Tibial nerve (tissue), 4 donors: ENCODE measurements around the gene CFAP43. TPM values are rescaled to one million over a fixed set of nuclear protein-coding genes. Genes with fewer than 3 reads are reported as not detected.
A peak's percentile ranks its signal among the peaks of the same experiment; 100 is the strongest.

Source experiments
- DNase-seq, 2 donors: peaks; one replicate each; pipeline ENCODE4 v3.0.0-alpha.2; 2019; ENCODE audit warnings: low spot score in 2 of 2
- H3K27ac ChIP-seq, 4 donors: fragments of 200-600 bp; sonication (generic) in 3 of 4; one replicate each; pipeline ENCODE4 v1.5.1; 2017 to 2019; ENCODE audit warnings: mild to moderate bottlenecking in 1 of 4
- H3K27me3 ChIP-seq, 2 donors: fragments of 200-600 bp; sonication (generic) in 1 of 2; one replicate each; pipeline versions ENCODE4 v1.5.1 to v1.6.0; 2017 to 2019
- H3K36me3 ChIP-seq, 3 donors: fragments of 200-600 bp; sonication (generic); one replicate each; pipeline ENCODE4 v1.5.1; 2018 to 2019
- H3K4me1 ChIP-seq, 4 donors: fragments of 200-600 bp; sonication (generic) in 3 of 4; one replicate each; pipeline ENCODE4 v1.5.1; 2017 to 2019
- H3K4me3 ChIP-seq, 4 donors: fragments of 200-600 bp; sonication (generic) in 3 of 4; one replicate each; pipeline ENCODE4 v1.5.1; 2017 to 2019; ENCODE audit warnings: mild to moderate bottlenecking in 1 of 4, moderate library complexity in 1 of 4
- H3K9me3 ChIP-seq, 4 donors: fragments of 200-600 bp; sonication (generic) in 3 of 4; one replicate each; pipeline ENCODE4 v1.5.1; 2017 to 2019
- EP300 ChIP-seq, 2 donors: sonication (generic); formaldehyde crosslinking; IDR thresholded peaks; one replicate each; pipeline ENCODE4 v1.6.1; 2017; ENCODE audit warnings: antibody characterized with exemption in 2 of 2, mild to moderate bottlenecking in 1 of 2
- POLR2A ChIP-seq, 2 donors: fragments of 450-650 bp; IDR thresholded peaks; one replicate each; pipeline ENCODE4 v1.6.1; 2017; ENCODE audit warnings: antibody characterized with exemption in 2 of 2, mild to moderate bottlenecking in 2 of 2, moderate library complexity in 2 of 2
- WGBS, 2 donors: methylation state at CpG; one replicate each; pipeline ENCODE4 v1.1.5; 2018; 5-methylcytosine and 5-hydroxymethylcytosine counted together
- total RNA-seq, 4 donors: library from RNA; depleted of rRNA; stranded (reverse); fragments of >200 nt; gene quantifications; one replicate each; pipeline ENCODE4 v1.1.0, GENCODE V29; 2016
- TF ChIP-seq, protein P1 (sequence below), 5 experiments: fragments of 200-600 bp in 3 of 5; fragments of 450-650 bp in 2 of 5; sonication (generic) in 3 of 5; IDR thresholded peaks; one replicate each; pipeline ENCODE4 v1.5.1; 2016 to 2019; ENCODE audit warnings: antibody characterized with exemption in 5 of 5, mild to moderate bottlenecking in 3 of 5, moderate library complexity in 2 of 5

Gene CFAP43
- total RNA-seq, 4 donors from 2014 or later: 0.30 to 4.3 (median 2.5) TPM

DNA sequence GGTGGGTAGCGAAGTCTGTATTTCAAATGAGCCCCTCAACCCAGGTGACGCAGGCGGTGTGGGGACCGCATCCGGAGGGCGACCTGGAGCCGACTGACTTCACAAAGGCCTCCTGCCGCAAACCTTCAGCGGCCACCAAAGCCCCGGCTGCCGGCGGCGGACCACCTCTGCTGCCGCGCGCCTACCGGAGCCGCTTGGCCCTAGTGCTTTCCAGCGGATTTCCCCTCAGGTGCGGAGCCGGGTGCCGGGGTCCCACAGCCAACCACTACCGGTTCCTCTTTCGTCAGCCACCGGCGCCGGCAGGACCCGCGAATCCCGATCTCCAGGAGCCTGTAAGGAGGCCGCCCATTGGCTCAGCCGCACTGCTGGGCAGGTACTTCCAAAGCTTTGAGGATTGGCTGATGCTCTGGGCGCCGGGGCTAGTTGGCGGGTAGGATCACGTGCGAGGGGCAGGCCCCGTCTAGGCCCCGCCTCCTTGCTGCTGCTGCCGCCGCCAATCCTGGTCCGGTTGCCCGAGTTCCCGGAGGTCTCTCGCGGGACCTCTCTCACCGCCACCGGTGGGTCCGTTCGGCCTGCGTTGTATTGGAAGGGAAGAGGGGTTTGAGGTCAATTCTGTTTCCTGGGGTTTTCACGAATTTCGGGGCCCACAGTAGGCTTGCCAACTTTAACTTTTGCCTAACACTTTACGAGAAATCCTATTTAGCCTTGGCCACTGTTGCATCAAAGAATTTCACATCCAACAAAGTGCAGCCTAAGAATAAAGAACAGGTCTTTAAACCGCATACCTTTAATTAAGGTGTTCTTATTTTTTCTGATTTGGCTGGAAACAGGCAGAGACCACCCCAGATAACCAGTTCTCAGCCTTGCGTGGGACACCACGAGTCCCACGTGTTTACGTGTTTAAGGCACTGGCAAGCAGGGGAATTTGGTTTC, 36.8 kb upstream of the CFAP43 start, which contains the start of gene GSTO2:
TSS of gene GSTO2 (plus strand) at position 472 of the 933 bp plus-strand sequence. CDS start 5,732 bp downstream, outside the sequence.
- peaks cover 0 to 23% (median 6%) of the 10 kb centered on the region in 4 donors for H3K4me1 ChIP-seq
- H3K27me3 ChIP-seq: no peaks in the 10 kb centered on the region
- 2% methylated on average over 37 to 59 of the region's 59 CpGs for WGBS, 2 donors
- H3K4me3 ChIP-seq: peak within 1 kb of the TSS; percentile 48 to 92 (median 70)
- no peaks in the 10 kb centered on the region for H3K9me3 ChIP-seq
- TF ChIP-seq, protein P1, sequence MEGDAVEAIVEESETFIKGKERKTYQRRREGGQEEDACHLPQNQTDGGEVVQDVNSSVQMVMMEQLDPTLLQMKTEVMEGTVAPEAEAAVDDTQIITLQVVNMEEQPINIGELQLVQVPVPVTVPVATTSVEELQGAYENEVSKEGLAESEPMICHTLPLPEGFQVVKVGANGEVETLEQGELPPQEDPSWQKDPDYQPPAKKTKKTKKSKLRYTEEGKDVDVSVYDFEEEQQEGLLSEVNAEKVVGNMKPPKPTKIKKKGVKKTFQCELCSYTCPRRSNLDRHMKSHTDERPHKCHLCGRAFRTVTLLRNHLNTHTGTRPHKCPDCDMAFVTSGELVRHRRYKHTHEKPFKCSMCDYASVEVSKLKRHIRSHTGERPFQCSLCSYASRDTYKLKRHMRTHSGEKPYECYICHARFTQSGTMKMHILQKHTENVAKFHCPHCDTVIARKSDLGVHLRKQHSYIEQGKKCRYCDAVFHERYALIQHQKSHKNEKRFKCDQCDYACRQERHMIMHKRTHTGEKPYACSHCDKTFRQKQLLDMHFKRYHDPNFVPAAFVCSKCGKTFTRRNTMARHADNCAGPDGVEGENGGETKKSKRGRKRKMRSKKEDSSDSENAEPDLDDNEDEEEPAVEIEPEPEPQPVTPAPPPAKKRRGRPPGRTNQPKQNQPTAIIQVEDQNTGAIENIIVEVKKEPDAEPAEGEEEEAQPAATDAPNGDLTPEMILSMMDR (IDR thresholded peaks at IDR 0.05): peak in 2 of 5 experiments; percentile 16 to 43
- TF ChIP-seq POLR2A (IDR thresholded peaks at IDR 0.05) (peak in 1 of 2 donors; percentile 83), EP300 (IDR thresholded peaks at IDR 0.05) (peak; percentile 67 to 84)
- H3K27ac ChIP-seq: peak within 1 kb of the TSS in 3 of 4 donors; percentile 79 to 88 (median 86)
- peak; percentile 96 for DNase-seq
- H3K36me3 ChIP-seq: peaks cover 0 to 40% (median 5%) of the 10 kb centered on the region in 3 donors

DNA sequence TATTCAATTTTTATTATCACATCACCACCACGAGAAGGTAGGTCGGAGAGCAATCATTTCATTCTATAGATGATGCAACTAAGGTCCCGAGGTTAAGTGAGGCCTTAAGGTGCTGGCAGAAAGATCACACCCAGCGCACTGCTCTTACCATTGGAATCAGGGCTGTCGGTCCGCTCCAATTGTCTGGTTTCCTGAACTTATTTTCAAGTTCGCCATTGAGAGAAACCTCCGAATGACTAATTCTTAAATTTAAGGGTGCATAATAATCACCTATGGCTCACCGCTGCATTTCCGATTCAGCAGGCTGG, 36.2 kb upstream of the CFAP43 start:
- WGBS, 2 donors: 10% methylated on average over 10 of the region's 10 CpGs
- Histone ChIP-seq H3K27me3 (no peaks in the 10 kb centered on the region), H3K9me3 (no peaks in the 10 kb centered on the region), H3K4me1 (peaks cover 0 to 23% (median 6%) of the 10 kb centered on the region in 4 donors), H3K36me3 (peaks cover 0 to 47% (median 5%) of the 10 kb centered on the region in 3 donors), H3K27ac (peak overlapping the region in 3 of 4 donors; percentile 79 to 88 (median 85)), H3K4me3 (peak overlapping the region; percentile 48 to 92 (median 70))
- TF ChIP-seq, protein P1 (IDR thresholded peaks at IDR 0.05): no peak
- no peak for TF ChIP-seq POLR2A (IDR thresholded peaks at IDR 0.05)
- TF ChIP-seq EP300 (IDR thresholded peaks at IDR 0.05): no peak
- DNase-seq: no peak

- Histone ChIP-seq H3K36me3 (peaks cover 0 to 52% (median 5%) of the 10 kb centered on the region in 3 donors), H3K4me3 (peak overlapping the region; percentile 48 to 92 (median 70)), H3K27me3 (no peaks in the 10 kb centered on the region), H3K9me3 (no peaks in the 10 kb centered on the region), H3K27ac (peak overlapping the region in 2 of 4 donors; percentile 79 to 88), H3K4me1 (peaks cover 0 to 23% (median 6%) of the 10 kb centered on the region in 4 donors)
- TF ChIP-seq EP300 (IDR thresholded peaks at IDR 0.05) (no peak), POLR2A (IDR thresholded peaks at IDR 0.05) (no peak)
- TF ChIP-seq, protein P1 (IDR thresholded peaks at IDR 0.05): no peak
- 91 to 96% methylated on average over 14 of the region's 14 CpGs for WGBS, 2 donors
- DNase-seq: no peak
Observed at GRCh38 chr10:104267721-104268404, 35.7 kb upstream of the CFAP43 start.

DNA sequence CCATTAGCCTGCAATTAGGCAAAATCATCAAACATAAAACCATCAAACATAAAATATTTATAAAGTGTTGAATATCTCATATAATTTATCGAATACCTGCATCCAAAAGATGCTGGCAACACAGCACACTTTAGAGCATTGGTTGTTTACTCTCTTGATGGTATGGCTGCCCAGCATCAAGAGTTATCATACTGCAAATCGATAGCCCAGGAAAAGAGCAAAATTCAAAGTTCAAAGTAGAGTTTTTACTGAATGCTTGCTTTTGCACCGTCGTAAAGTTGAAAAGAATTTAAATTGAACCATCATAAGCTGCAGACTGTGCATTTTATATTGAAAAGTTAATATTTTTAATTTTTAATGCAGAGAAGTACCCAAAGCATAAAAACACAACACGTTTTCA, 32.6 kb upstream of the CFAP43 start:
- peaks cover 0 to 36% (median 16%) of the 10 kb centered on the region in 4 donors for H3K4me1 ChIP-seq
- 87 to 89% methylated on average over 5 of the region's 5 CpGs for WGBS, 2 donors
- DNase-seq: no peak
- peaks cover 0 to 82% (median 9%) of the 10 kb centered on the region in 3 donors for H3K36me3 ChIP-seq
- no peak overlapping the region for H3K27ac ChIP-seq
- no peaks in the 10 kb centered on the region for H3K27me3 ChIP-seq
- no peaks in the 10 kb centered on the region for H3K9me3 ChIP-seq
- H3K4me3 ChIP-seq: no peak overlapping the region
- TF ChIP-seq, protein P1 (IDR thresholded peaks at IDR 0.05): no peak
- no peak for TF ChIP-seq POLR2A (IDR thresholded peaks at IDR 0.05)
- TF ChIP-seq EP300 (IDR thresholded peaks at IDR 0.05): no peak
